HL-60/S4 treated with phorbol 12-myristate 13-acetate at 8.2 ng/mL for 4 days and 3 days (cell line): Measurements from ENCODE around the gene PET100.

Experiments used
- in situ Hi-C: fragments of 300-500 bp; cut with MboI; formaldehyde crosslinking; loops from 2 replicates; pipeline ENCODE4 v1.15.0; 2022; ENCODE audit warnings: low sequenced_read_pairs

The PET100 gene

GRCh38 chr19:7677669-7678311 is 48.2 kb downstream of the PET100 start:
- in situ Hi-C loops, result no loop called here

GRCh38 chr19:7678971-7679751 is 49.6 kb downstream of the PET100 start:
- in situ Hi-C loops, result no loop called here

DNA sequence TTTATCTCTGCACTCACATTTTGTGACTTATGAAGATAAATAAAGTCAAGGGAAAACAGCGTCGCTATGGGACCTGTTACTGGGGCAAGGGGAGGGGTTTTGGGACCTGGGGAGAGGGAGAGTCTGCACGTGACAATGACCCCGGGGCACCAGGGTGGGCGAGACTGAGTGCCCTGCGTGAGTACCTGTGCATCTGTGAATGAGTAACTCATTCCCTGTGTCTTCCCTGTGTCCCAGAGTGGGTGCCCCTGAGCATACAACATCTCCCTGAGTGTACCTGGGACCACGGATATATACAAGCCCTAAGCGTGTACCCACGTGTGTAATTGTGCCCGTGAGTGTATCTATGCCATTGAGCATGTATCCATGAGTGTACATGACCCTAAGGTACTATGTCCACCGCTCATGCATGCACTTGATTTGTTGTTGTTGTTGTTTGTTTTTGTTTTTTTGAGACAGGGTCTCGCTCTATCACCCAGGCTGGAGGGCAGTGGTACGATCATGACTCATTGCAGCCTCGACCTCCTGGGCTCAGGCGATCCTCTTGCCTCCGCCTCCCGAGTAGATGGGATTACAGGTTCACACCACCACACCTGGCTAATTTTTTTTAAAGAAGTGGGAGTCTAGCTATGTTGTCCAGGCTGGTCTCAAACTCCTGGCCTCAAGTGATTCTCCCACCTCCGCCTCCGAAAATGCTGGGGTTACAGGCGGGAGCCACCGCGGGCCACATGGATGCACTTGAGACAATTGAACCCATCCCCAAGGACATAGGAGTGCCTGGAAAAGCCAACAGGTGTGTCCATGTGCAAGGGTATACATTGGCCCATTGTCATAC is 50.4 kb downstream of the PET100 start:
- in situ Hi-C loops, result no loop called here

DNA sequence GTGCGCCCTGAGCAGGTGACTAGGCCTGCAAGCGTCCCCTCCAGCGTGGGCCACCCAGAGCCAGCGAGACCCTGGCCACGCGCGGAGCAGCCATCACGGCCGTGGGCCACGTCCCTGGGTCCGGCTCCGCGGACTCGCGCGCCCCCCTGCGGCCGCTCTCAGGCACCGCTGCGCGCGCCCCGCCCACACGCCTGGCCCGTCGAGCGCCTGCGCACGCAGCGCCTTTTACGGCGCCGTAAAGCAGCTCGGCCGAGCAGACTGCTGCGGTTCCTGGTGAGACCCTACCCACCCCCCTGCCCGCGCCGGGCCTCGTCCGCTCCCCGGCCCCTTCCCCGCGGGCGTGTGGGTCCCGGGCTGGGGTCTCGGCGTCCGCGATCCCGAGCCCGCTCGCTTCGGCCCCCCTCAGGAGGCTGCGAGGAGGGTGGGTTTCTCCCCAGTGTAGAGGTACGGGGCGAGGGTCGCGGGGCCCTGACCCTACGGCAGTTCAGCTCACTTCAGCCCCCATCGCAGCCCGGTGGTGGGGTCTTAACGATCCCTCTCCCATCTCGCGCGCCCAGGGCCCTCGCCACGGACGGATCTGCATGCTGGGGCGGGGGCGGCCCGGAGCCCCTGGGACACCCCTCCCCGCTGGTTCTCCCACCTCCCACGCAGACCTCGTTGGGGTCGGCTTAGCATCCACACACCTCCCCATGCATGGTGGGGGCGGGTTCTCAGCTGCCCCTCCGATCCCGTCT is 51.2 kb downstream of the PET100 start, which contains the start of gene TRAPPC5:
TSS of gene TRAPPC5 (plus strand) at position 228 of the 734 bp plus-strand sequence. CDS start 1,421 bp downstream, outside the sequence.
- in situ Hi-C loops, result no loop called here
